SK-N-SH treated with all-trans-retinoic acid at 6 μM for 48 hours (cell line): ENCODE data around the gene SLC4A5.
A peak's percentile ranks its signal among the peaks of the same experiment; 100 is the strongest.

Source experiments
- ATAC-seq: fragments of 200-7000 bp; cut with Tn5 transposase; 3 replicates; pipeline ENCODE4 v1.9.1; 2020; ENCODE audit warnings: mild to moderate bottlenecking, moderate library complexity
- ARNTL ChIP-seq: fragments of 450-650 bp; formaldehyde crosslinking; IDR thresholded peaks from 2 replicates; pipeline ENCODE4 v1.5.0; 2020; ENCODE audit warnings: low read depth, mild to moderate bottlenecking, moderate library complexity, borderline replicate concordance
- BACH2 ChIP-seq: fragments of 250-450 bp; sonication (Bioruptor Pico); IDR thresholded peaks from 2 replicates; pipeline ENCODE4 v1.9.0; 2021; ENCODE audit warnings: mild to moderate bottlenecking, borderline replicate concordance
- CSDC2 ChIP-seq: fragments of 250-450 bp; sonication (Bioruptor Pico); IDR thresholded peaks from 2 replicates; pipeline ENCODE4 v1.5.0; 2020; ENCODE audit warnings: mild to moderate bottlenecking, moderate library complexity
- CSRNP3 ChIP-seq: fragments of 250-450 bp; sonication (Bioruptor Pico); IDR thresholded peaks from 2 replicates; pipeline ENCODE4 v1.5.1; 2021; ENCODE audit warnings: mild to moderate bottlenecking, moderate library complexity
- GLIS3 ChIP-seq: fragments of 250-450 bp; sonication (Bioruptor Pico); IDR thresholded peaks from 2 replicates; pipeline ENCODE4 v1.5.0; 2020; ENCODE audit warnings: mild to moderate bottlenecking, moderate library complexity
- ISL1 ChIP-seq: fragments of 250-450 bp; sonication (Bioruptor Pico); IDR thresholded peaks from 2 replicates; pipeline ENCODE4 v2.1.2; 2022; ENCODE audit warnings: mild to moderate bottlenecking, moderate library complexity
- OSR1 ChIP-seq: fragments of 250-450 bp; sonication (Bioruptor Pico); IDR thresholded peaks from 2 replicates; pipeline ENCODE4 v1.8.0; 2022; ENCODE audit warnings: moderate library complexity, mild to moderate bottlenecking, inconsistent platforms
- PATZ1 ChIP-seq: fragments of 250-450 bp; sonication (Bioruptor Pico); IDR thresholded peaks from 2 replicates; pipeline ENCODE4 v1.8.0; 2020; ENCODE audit warnings: mild to moderate bottlenecking, moderate library complexity, borderline replicate concordance
- POU6F1 ChIP-seq: fragments of 250-450 bp; sonication (Bioruptor Pico); IDR thresholded peaks from 2 replicates; pipeline ENCODE4 v1.8.0; 2021; ENCODE audit warnings: low read depth, mild to moderate bottlenecking, moderate library complexity, borderline replicate concordance
- PPARA ChIP-seq: fragments of 250-450 bp; sonication (Bioruptor Pico); IDR thresholded peaks from 2 replicates; pipeline ENCODE4 v1.5.0; 2020; ENCODE audit warnings: mild to moderate bottlenecking, borderline replicate concordance
- RARB ChIP-seq: fragments of 250-450 bp; sonication (Bioruptor Pico); IDR thresholded peaks from 2 replicates; pipeline ENCODE4 v1.8.0; 2021; ENCODE audit warnings: mild to moderate bottlenecking, moderate library complexity
- SNAI2 ChIP-seq: fragments of 250-450 bp; sonication (Bioruptor Pico); IDR thresholded peaks from 2 replicates; pipeline ENCODE4 v1.5.0; 2020; ENCODE audit warnings: mild to moderate bottlenecking, moderate library complexity
- TCF4 ChIP-seq: fragments of 250-450 bp; sonication (Bioruptor Pico); IDR thresholded peaks from 2 replicates; pipeline ENCODE4 v1.8.0; 2021; ENCODE audit warnings: mild to moderate bottlenecking, moderate library complexity, borderline replicate concordance
- TOX ChIP-seq: fragments of 250-450 bp; sonication (Bioruptor Pico); IDR thresholded peaks from 2 replicates; pipeline ENCODE4 v1.8.0; 2021; ENCODE audit warnings: mild to moderate bottlenecking, moderate library complexity, borderline replicate concordance
- TSHZ2 ChIP-seq: fragments of 250-450 bp; sonication (Bioruptor Pico); IDR thresholded peaks from 2 replicates; pipeline ENCODE4 v1.5.0; 2020; ENCODE audit warnings: mild to moderate bottlenecking, moderate library complexity
- ZFP3 ChIP-seq: fragments of 250-450 bp; sonication (Bioruptor Pico); IDR thresholded peaks from 2 replicates; pipeline ENCODE4 v1.5.0; 2020; ENCODE audit warnings: mild to moderate bottlenecking, moderate library complexity
- ZFP30 ChIP-seq: fragments of 450-650 bp; formaldehyde crosslinking; IDR thresholded peaks from 2 replicates; pipeline ENCODE4 v1.5.0; 2022; ENCODE audit warnings: mild to moderate bottlenecking, moderate library complexity
- ZNF565 ChIP-seq: fragments of 450-650 bp; formaldehyde crosslinking; conservative IDR thresholded peaks from 2 replicates; pipeline ENCODE4 v1.5.0; 2020; ENCODE audit warnings: low read depth, mild to moderate bottlenecking, moderate library complexity
- ZNF70 ChIP-seq: fragments of 450-650 bp; formaldehyde crosslinking; IDR thresholded peaks from 2 replicates; pipeline ENCODE4 v1.5.0; 2020; ENCODE audit warnings: mild to moderate bottlenecking, moderate library complexity
- ZNF8 ChIP-seq: fragments of 450-650 bp; formaldehyde crosslinking; IDR thresholded peaks from 2 replicates; pipeline ENCODE4 v1.5.0; 2020; ENCODE audit warnings: mild to moderate bottlenecking, moderate library complexity

The SLC4A5 gene

GRCh38 chr2:74252862-74253261 is 90.4 kb downstream of the SLC4A5 start (continued):
- no peak for TF ChIP-seq PATZ1

- no peak for ATAC-seq
- TF ChIP-seq BACH2 (CRISPR knock-in tag) (no peak), PPARA (no peak), PATZ1 (no peak), TCF4 (no peak), CSDC2 (no peak), ZNF8 (CRISPR knock-in tag) (no peak), SNAI2 (CRISPR knock-in tag) (no peak), ARNTL (no peak), OSR1 (CRISPR knock-in tag) (no peak), RARB (CRISPR knock-in tag) (no peak), ZFP3 (no peak), POU6F1 (no peak), ZNF565 (no peak), GLIS3 (no peak), TSHZ2 (CRISPR knock-in tag) (no peak), ISL1 (CRISPR knock-in tag) (no peak), CSRNP3 (CRISPR knock-in tag) (no peak)
Observed at GRCh38 chr2:74252036-74252435, 91.2 kb downstream of the SLC4A5 start.

GRCh38 chr2:74250189-74250631 is 93.0 kb downstream of the SLC4A5 start:
- ATAC-seq = peak; percentile 90

More at GRCh38 chr2:74250189-74250631, 93.0 kb downstream of the SLC4A5 start:
- TF ChIP-seq ZFP30 (CRISPR knock-in tag) (no peak), SNAI2 (CRISPR knock-in tag) (no peak), ISL1 (CRISPR knock-in tag) (no peak), ZNF70 (no peak), CSDC2 (no peak), PPARA (no peak), ZNF8 (CRISPR knock-in tag) (no peak), POU6F1 (no peak), BACH2 (CRISPR knock-in tag) (no peak), ARNTL (no peak), TOX (CRISPR knock-in tag) (no peak)
